GM12865 (cell line): ENCODE measurements around the gene ZNF32.

Source experiments
- DNase-seq: peaks from one replicate; pipeline ENCODE4 v3.0.0; 2010; ENCODE audit warnings: low read depth
- H3K4me3 ChIP-seq: 2 replicates; pipeline ENCODE4 v1.5.1; 2011; ENCODE audit warnings: mild to moderate bottlenecking, low read depth, low read length, control low read depth
- TF ChIP-seq, protein P1 (sequence below): IDR thresholded peaks from 2 replicates; pipeline ENCODE4 v1.5.1; 2011; ENCODE audit warnings: low read length, control low read depth, low read depth, inconsistent platforms; ENCODE audit not compliant: insufficient read depth; ENCODE audit errors: missing control alignments

Gene ZNF32

DNA sequence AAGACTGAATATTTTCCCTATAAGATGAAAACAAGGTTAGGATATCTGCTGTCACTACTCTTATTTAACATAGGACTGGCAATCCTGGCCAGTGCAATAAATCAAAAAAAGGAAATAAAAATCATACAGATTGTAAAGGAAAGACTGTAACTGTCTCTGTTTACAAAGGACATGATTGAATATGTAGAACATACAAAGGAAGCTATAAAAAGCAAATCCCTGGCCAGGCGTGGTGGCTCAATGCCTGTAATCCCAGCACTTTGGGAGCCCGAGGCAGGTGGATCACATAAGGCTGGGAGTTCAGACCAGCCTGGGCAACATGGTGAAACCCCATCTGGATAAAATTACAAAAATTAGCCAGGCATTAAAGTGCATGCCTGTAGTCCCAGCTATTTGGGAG is 26.6 kb downstream of the ZNF32 start:
- H3K4me3 ChIP-seq: no peak overlapping the region
- TF ChIP-seq, protein P1, sequence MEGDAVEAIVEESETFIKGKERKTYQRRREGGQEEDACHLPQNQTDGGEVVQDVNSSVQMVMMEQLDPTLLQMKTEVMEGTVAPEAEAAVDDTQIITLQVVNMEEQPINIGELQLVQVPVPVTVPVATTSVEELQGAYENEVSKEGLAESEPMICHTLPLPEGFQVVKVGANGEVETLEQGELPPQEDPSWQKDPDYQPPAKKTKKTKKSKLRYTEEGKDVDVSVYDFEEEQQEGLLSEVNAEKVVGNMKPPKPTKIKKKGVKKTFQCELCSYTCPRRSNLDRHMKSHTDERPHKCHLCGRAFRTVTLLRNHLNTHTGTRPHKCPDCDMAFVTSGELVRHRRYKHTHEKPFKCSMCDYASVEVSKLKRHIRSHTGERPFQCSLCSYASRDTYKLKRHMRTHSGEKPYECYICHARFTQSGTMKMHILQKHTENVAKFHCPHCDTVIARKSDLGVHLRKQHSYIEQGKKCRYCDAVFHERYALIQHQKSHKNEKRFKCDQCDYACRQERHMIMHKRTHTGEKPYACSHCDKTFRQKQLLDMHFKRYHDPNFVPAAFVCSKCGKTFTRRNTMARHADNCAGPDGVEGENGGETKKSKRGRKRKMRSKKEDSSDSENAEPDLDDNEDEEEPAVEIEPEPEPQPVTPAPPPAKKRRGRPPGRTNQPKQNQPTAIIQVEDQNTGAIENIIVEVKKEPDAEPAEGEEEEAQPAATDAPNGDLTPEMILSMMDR: no peak
- no peak for DNase-seq

DNA sequence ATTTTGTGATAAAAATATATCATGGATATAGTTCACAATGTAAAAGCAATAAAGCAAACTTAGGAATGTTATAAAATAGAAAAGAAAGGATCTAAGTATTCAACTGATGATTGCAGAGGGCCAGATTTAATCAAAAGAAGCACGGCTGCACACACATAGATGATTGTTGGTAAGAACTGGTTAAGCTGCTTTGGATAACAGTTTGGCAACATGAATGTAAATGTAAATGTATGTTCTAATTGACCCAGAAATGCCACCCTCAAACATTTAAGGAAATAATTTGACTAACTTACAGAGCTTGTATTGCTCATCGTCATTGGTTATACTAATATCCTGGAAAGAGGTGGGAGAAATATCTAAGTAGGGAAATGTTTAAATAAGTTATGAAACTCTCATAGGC is 29.3 kb downstream of the ZNF32 start:
- no peak for DNase-seq
- TF ChIP-seq, protein P1: no peak

DNA sequence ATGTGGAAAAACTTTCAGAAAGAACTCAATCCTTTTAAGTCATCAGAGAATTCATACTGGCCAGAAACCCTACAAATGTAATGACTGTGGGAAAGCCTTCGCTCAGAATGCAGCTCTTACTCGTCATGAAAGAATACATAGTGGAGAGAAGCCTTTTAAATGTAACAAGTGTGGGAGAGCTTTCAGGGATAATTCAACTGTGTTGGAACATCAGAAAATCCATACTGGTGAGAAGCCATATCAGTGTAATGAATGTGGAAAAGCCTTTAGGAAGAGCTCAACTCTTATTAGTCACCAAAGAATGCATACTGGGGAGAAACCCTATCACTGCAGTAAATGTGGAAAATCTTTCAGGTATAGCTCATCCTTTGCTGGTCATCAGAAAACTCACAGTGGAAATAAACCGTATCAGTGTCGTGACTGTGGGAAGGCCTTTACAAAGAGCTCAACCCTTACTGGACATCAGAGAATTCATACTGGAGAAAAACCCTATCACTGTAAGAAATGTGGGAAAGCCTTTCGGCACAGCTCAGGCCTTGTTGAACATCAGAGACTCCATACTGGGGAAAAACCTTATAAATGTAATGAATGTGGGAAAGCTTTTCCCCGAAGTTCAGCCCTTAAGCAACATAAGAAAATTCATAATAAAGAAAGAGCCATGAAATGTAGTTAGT is 31.8 kb downstream of the ZNF32 start:
- DNase-seq: no peak
- no peak overlapping the region for H3K4me3 ChIP-seq
- TF ChIP-seq, protein P1: no peak

More for the DNA sequence above, 29.3 kb downstream of the ZNF32 start:
- no peak overlapping the region for H3K4me3 ChIP-seq

DNA sequence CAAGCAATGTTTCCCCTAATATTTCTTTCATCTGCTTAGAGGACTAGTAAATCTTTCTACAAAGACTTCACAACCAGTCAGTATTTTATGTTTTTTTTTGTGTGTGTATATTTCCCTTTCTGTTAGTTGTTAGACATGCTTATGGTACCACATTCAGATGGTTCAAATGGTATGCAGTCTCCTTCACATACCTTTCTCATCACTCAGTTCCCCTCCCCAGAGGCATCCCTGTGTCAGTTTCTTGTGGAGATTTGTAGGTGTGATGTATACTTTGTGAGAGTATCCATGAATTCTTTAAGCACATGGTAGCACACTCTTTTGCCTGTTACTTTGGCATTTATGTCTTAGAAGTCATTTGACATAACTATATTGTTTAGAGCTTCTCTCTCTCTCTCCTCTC is 38.0 kb downstream of the ZNF32 start:
- DNase-seq: no peak
- TF ChIP-seq, protein P1: no peak
- no peak overlapping the region for H3K4me3 ChIP-seq

DNA sequence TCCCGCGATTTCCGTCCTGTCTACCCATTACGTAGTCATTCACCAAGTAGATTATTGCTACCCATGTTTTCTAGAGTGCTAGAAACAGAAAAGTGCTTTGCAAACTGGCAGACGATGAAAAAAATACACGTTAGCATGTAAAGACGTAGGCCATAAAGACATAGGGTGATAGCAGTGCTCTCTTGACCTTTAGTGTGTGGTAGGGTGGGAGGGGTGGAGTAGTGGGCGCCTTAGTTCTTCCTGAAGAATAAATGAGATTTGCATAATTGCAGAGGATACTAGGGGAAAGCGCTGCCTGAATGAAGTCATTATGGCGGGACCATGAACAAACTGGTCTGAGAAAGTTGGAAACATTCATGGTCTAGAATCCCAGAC is 41.5 kb downstream of the ZNF32 start:
- no peak for DNase-seq
- H3K4me3 ChIP-seq: peak overlapping the region; percentile 67
- TF ChIP-seq, protein P1: no peak

DNA sequence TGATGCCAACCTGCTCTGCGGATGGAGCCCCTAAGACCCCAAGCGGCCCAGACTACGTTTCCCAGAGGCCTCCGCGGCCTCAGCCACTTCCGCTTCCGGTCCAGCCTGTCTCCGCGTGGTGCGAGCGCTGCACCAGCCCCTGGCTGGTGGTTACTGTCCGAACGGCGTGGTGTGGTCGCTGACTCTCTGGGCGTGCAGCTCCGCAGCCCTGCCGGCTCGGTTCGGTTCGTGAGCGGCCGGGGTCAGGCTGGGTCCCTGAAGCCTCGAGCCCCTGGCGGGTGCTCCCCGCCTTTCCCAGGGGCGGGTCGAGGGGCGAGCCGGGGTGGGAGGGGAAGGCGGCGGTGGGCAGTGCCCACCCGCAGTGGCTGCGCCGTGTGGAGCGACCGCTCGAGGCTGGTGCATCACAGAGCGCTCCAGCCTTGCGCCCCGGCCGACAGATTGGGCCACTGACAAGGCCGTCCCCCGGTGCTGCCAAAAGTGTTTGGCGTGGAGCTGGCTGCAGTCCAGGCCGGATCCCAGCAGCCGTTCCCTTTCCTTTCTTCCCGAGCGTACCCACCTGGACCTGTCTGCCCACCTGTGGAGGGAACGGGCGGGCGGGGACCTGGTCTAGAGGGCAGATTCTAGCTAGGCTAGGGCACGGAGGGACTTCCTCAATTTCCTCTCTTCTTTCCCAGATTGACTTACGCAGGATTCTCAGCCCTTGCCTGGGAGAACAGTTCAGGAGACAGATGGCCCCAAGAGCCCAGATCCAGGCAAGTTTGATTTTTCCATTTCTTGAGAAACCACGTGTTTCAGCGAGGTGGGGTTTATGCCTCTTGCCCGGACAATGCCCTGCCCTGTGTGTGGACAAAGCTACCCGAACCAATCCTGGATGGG is 42.1 kb downstream of the ZNF32 start, which contains the start of gene ZNF485:
TSS of gene ZNF485 (plus strand) at position 116 of the 876 bp plus-strand sequence. CDS start at position 729, 613 bp downstream.
- TF ChIP-seq, protein P1: no peak
- peak; percentile 82 for DNase-seq

More for the DNA sequence above, 42.1 kb downstream of the ZNF32 start, which contains the start of gene ZNF485:
- peak within 1 kb of the TSS; percentile 67 for H3K4me3 ChIP-seq
